Peyer's patch (tissue), 4 donors: ENCODE measurements around the gene CDHR2. TPM values are rescaled to one million over a fixed set of nuclear protein-coding genes. Genes with fewer than 3 reads are reported as not detected.

Experiments used
- DNase-seq, 3 donors: peaks; one replicate each; pipeline ENCODE4 v3.0.0-alpha.2; 2017 to 2019
- H3K27ac ChIP-seq, 4 donors: fragments of 200-600 bp; sonication (generic); one replicate each; pipeline ENCODE4 v1.5.1; 2016 to 2019
- H3K27me3 ChIP-seq, 2 donors: fragments of 200-600 bp; sonication (generic); one replicate each; pipeline ENCODE4 v1.5.1; 2019
- H3K36me3 ChIP-seq, 3 donors: fragments of 200-600 bp; sonication (generic); one replicate each; pipeline ENCODE4 v1.5.1; 2016 to 2019
- H3K4me1 ChIP-seq, 4 donors: fragments of 200-600 bp; sonication (generic); one replicate each; pipeline ENCODE4 v1.5.1; 2016 to 2019
- H3K4me3 ChIP-seq, 4 donors: fragments of 200-600 bp; sonication (generic); 1 replicate in 3 of 4; 2 replicates in 1 of 4; pipeline ENCODE4 v1.5.1; 2016 to 2019; ENCODE audit warnings: mild to moderate bottlenecking in 1 of 4
- H3K9me3 ChIP-seq, 4 donors: fragments of 200-600 bp; sonication (generic); one replicate each; pipeline ENCODE4 v1.5.1; 2016 to 2019; ENCODE audit warnings: mild to moderate bottlenecking in 1 of 4
- POLR2A ChIP-seq, 2 donors: fragments of 450-650 bp; IDR thresholded peaks; one replicate each; pipeline ENCODE4 v1.5.1; 2017; ENCODE audit warnings: antibody characterized with exemption in 2 of 2, mild to moderate bottlenecking in 2 of 2, moderate library complexity in 2 of 2
- small RNA-seq, 2 donors: library from RNA; depleted of rRNA; stranded (forward); fragments of <200 nt; gene quantifications; one replicate each; pipeline ENCODE3, GENCODE V24; 2016
- total RNA-seq, 4 donors: library from RNA; depleted of rRNA; stranded (reverse); fragments of >200 nt; gene quantifications; one replicate each; pipeline ENCODE4 v1.1.0, GENCODE V29; 2016
- TF ChIP-seq, protein P1 (sequence below), 6 experiments: fragments of 450-650 bp in 4 of 6; fragments of 200-600 bp in 2 of 6; sonication (generic) in 1 of 6; IDR thresholded peaks; one replicate each; pipeline ENCODE4 v1.5.1; 2017 to 2019; ENCODE audit warnings: antibody characterized with exemption in 6 of 6, mild to moderate bottlenecking in 3 of 6, moderate library complexity in 1 of 6

The CDHR2 gene
- total RNA-seq, 4 donors from 2014 or later, result 39.6 to 823 (median 613) TPM

DNA sequence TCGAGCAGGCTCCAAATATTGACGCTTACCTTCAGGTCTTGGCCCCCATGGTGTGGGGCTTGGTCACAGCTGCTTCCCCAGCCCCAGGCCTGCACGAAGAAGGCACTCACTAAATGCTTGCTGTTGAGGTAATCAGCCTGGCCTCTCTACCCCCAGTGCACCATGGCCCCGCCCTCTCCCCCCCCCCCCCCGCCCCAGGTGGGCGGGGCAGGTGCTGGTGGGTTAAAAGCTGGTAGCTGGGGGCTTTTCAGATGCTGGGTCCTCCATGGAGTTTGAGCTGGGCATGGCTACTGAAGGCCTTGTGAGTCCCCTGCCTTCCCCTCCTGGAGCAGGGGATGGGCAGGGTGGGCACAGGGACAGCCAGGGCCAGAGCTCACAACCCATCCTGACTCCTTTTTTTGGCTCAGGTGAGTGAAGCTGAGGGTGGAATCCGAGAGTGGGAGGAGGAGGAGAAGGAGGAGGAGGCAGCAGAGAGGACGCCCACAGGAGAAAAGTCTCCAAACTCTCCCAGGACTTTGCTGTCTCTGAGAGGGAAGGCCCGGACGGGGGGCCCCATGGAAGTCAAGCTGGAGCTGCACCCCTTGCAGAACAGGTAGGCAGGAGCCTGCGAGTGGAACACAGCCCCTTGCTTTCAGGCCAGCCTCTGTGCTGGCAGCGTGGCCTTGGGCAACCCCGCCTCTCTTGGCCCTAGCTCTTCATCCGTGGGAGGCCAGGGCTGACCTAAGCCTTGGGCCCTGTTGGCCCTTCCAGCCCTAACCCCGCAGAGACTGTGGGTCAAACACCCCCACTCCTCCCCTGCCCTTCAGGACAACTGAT is 93.7 kb downstream of the CDHR2 start:
- Histone ChIP-seq H3K27ac (no peak overlapping the region), H3K4me1 (peaks cover 0 to 7% (median 5%) of the 10 kb centered on the region in 4 donors), H3K9me3 (no peaks in the 10 kb centered on the region), H3K4me3 (no peak overlapping the region), H3K36me3 (no peaks in the 10 kb centered on the region), H3K27me3 (no peaks in the 10 kb centered on the region)
- no peak for TF ChIP-seq POLR2A (IDR thresholded peaks at IDR 0.05)
- TF ChIP-seq, protein P1, sequence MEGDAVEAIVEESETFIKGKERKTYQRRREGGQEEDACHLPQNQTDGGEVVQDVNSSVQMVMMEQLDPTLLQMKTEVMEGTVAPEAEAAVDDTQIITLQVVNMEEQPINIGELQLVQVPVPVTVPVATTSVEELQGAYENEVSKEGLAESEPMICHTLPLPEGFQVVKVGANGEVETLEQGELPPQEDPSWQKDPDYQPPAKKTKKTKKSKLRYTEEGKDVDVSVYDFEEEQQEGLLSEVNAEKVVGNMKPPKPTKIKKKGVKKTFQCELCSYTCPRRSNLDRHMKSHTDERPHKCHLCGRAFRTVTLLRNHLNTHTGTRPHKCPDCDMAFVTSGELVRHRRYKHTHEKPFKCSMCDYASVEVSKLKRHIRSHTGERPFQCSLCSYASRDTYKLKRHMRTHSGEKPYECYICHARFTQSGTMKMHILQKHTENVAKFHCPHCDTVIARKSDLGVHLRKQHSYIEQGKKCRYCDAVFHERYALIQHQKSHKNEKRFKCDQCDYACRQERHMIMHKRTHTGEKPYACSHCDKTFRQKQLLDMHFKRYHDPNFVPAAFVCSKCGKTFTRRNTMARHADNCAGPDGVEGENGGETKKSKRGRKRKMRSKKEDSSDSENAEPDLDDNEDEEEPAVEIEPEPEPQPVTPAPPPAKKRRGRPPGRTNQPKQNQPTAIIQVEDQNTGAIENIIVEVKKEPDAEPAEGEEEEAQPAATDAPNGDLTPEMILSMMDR (IDR thresholded peaks at IDR 0.05), result no peak
- DNase-seq, result no peak

DNA sequence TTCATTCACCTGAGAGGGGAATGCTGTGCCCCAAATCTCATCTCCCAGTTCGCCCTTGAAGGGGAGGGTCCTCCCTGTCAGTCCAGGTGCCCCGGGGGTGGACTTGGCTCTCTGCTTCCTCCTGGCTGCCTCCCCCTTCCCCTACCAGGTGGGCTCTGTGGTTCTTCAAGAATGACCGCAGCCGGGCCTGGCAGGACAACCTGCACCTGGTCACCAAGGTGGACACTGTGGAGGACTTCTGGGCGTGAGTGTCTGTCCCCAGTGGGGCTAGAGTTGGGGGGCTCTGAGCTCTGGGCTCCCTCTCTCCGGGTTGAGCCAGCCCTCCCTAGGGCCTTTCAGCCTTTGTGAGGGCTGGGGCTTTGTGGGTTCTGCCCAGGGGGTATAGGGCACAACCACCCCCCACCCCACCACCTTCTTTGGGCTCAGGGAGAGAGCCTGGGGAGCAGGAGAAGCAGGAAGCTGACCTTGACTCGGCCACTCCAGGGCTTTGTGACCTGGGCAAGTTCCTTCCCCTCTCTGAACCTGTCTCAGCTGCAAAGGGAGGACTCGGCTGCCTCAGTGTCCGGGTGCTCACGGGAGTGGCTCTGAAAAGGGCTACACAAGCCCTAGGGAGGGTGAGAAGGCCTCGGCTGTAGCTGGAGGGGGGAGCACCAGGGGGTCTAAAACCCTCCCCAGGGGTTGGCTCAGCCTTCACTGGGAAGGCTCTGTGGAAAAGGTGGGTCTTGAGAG is 94.5 kb downstream of the CDHR2 start:
- no peak overlapping the region for H3K27ac ChIP-seq
- no peak overlapping the region for H3K4me3 ChIP-seq
- TF ChIP-seq, protein P1 (IDR thresholded peaks at IDR 0.05), result no peak
- no peak for TF ChIP-seq POLR2A (IDR thresholded peaks at IDR 0.05)
- no peak for DNase-seq
- no peaks in the 10 kb centered on the region for H3K36me3 ChIP-seq
- H3K27me3 ChIP-seq, result no peaks in the 10 kb centered on the region
- H3K4me1 ChIP-seq, result peaks cover 0 to 14% (median 9%) of the 10 kb centered on the region in 4 donors
- no peaks in the 10 kb centered on the region for H3K9me3 ChIP-seq

DNA sequence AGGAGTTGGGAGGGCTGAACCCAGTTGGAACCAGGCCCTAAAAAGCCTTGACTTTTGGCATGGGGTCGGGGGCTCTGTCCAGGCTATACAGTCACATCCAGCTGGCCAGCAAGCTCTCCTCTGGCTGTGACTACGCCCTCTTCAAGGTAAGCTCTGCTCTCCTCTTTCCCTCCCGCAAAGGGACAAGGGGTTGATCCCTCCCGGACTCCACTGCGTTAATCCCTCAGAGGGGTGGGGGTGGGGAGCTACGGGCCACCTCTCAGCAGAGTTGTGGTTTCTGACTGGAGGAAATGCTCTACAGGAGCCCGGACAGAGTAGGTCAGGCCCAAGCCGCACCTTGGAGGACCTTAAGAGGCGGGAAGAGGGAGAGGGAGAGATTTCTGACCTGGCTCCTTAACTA is 95.2 kb downstream of the CDHR2 start:
- no peak overlapping the region for H3K4me3 ChIP-seq
- H3K9me3 ChIP-seq, result no peaks in the 10 kb centered on the region
- peaks cover 0 to 19% (median 11%) of the 10 kb centered on the region in 4 donors for H3K4me1 ChIP-seq
- H3K27ac ChIP-seq, result no peak overlapping the region
- no peaks in the 10 kb centered on the region for H3K27me3 ChIP-seq
- H3K36me3 ChIP-seq, result no peaks in the 10 kb centered on the region
- TF ChIP-seq POLR2A (IDR thresholded peaks at IDR 0.05), result no peak
- TF ChIP-seq, protein P1 (IDR thresholded peaks at IDR 0.05), result no peak
- no peak for DNase-seq

DNA sequence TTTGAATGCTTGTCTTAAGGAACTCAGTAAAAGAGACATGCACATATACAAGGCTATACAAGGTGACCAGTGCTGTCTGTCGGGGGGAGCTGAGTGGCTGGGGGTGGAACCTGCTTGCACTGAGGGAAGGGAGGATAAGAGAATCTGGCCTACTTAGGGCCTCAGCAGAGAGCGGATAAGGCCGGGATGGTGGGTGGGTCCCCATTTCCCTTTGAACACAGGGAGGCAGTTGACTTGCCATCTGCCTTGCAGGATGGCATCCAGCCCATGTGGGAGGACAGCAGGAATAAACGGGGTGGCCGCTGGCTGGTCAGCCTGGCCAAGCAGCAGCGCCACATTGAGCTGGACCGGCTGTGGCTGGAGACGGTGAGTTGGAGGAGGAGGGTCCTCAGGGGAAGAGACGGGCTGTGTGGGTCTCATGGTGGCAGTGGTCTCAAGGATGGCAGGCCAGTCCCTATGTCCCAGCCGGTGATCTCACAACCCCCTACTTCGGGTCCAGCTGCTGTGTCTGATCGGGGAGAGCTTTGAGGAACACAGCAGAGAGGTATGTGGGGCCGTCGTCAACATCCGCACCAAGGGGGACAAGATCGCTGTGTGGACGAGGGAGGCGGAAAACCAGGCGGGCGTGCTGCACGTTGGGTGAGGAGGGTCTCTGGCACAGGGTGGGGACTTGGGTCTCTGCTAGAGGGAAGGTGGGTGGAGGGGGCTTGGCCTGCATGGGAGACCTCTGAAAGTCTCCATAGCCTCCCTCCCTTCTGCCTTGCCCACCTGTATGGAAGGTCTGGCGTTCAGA is 95.9 kb downstream of the CDHR2 start:
- TF ChIP-seq, protein P1 (IDR thresholded peaks at IDR 0.05), result no peak
- TF ChIP-seq POLR2A (IDR thresholded peaks at IDR 0.05), result no peak
- Histone ChIP-seq H3K4me3 (no peak overlapping the region), H3K9me3 (no peaks in the 10 kb centered on the region), H3K36me3 (no peaks in the 10 kb centered on the region), H3K27me3 (no peaks in the 10 kb centered on the region), H3K4me1 (peaks cover 0 to 19% (median 11%) of the 10 kb centered on the region in 4 donors), H3K27ac (no peak overlapping the region)
- DNase-seq, result no peak

Small RNAs within 50 kb of the gene (small RNA-seq; reads per million reads assigned to genes)
- gene MIR4281 (0 reads per million in 2 donors), gene RF00019 (0 reads per million in 2 donors), gene RN7SL684P (0 reads per million in 2 donors)

Other genes with a start within 250 kb of the CDHR2 start
- gene KIAA1191, start 187.6 kb upstream of the CDHR2 start, total RNA-seq, result 10 to 100 TPM; 77.6 to 96.5 (median 83.3) TPM
- gene ARL10, start 183.9 kb upstream of the CDHR2 start, total RNA-seq, result 1 to 10 TPM in 3 of 4 donors, under 1 TPM in 1; 0.53 to 6.2 (median 2.5) TPM
- gene NOP16, start 160.7 kb upstream of the CDHR2 start, total RNA-seq, result 1 to 10 TPM; 7.5 to 8.4 (median 8.2) TPM
- gene HIGD2A, start 160.6 kb upstream of the CDHR2 start, total RNA-seq, result 100 to 1,000 TPM in 3 of 4 donors, 10 to 100 TPM in 1; 92.4 to 168 (median 140) TPM
- gene CLTB, start 132.8 kb upstream of the CDHR2 start, total RNA-seq, result 100 to 1,000 TPM in 3 of 4 donors, 10 to 100 TPM in 1; 87.5 to 211 (median 196) TPM
- 10 to 100 TPM; 18.2 to 41.5 (median 32.4) TPM for gene FAF2, start 101.0 kb upstream of the CDHR2 start, total RNA-seq
- 100 to 1,000 TPM in 1 of 4 donors, 10 to 100 TPM in 3; 46.4 to 114 (median 65.3) TPM for gene RNF44, start 11.9 kb upstream of the CDHR2 start, total RNA-seq
- gene GPRIN1, start 60.8 kb downstream of the CDHR2 start, total RNA-seq, result 1 to 10 TPM in 2 of 4 donors, under 1 TPM in 2; 0.83 to 1.9 (median 1.2) TPM
- not detected for gene SNCB, start 81.2 kb downstream of the CDHR2 start, total RNA-seq
- not detected for gene EIF4E1B, start 81.3 kb downstream of the CDHR2 start, total RNA-seq
- gene TSPAN17, start 98.1 kb downstream of the CDHR2 start, total RNA-seq, result 10 to 100 TPM; 25.4 to 33.8 (median 28.7) TPM